AG04449 (cell line): ENCODE data around the gene CDH3.

Experiments
- CTCF ChIA-PET: fragments of 350-600 bp; formaldehyde crosslinking; extraction: SDS; loops from one replicate; lab custom pipeline; 2021; ENCODE audit warnings: antibody characterized with exemption; lab: Yijun Ruan, JAX
- POLR2A ChIA-PET: fragments of 400-600, 350-600 bp; formaldehyde crosslinking; extraction: SDS; loops from one replicate; lab custom pipeline; 2020; ENCODE audit warnings: antibody characterized with exemption, inconsistent platforms; lab: Yijun Ruan, JAX
- DNase-seq: peaks from one replicate; pipeline ENCODE4 v3.0.0-alpha.2; 2010; ENCODE audit warnings: low read depth, low spot score
- H3K4me3 ChIP-seq: 2 replicates; pipeline ENCODE4 v1.5.1; 2011; ENCODE audit warnings: low read depth, mild to moderate bottlenecking, control low read depth, low read length
- TF ChIP-seq, protein P1 (sequence below): IDR thresholded peaks from one replicate; pipeline ENCODE4 v1.5.1; 2011; ENCODE audit warnings: mild to moderate bottlenecking, moderate library complexity, low read length, control low read depth, inconsistent platforms; ENCODE audit not compliant: insufficient read depth; ENCODE audit errors: missing control alignments

CDH3 gene

DNA sequence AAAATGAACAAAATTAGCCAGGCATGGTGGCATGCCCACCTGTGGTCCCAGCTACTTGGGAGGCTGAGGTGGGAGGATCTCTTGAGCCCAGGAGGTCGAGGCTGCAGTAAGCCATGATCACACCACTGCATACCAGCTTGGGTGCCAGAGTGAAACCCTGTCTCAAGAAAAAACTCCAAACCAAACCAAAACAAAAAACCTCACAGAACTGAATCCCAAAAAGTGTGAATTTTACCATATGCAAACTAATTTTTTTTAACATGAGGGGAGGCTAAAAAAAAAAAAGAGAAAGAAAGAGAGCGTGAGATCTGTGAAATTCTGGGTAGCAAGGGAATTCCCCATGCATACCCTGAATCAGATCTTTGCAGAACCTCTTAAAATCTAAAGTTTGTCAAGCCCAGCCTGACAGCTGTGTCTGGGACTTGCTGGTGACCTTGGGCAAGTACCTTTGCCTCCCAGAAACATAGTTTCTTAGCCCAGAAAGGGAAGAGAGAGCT lies 74.9 kb downstream of the CDH3 start:
- H3K4me3 ChIP-seq, result no peak overlapping the region
- POLR2A ChIA-PET, result no interaction called here
- TF ChIP-seq, protein P1, sequence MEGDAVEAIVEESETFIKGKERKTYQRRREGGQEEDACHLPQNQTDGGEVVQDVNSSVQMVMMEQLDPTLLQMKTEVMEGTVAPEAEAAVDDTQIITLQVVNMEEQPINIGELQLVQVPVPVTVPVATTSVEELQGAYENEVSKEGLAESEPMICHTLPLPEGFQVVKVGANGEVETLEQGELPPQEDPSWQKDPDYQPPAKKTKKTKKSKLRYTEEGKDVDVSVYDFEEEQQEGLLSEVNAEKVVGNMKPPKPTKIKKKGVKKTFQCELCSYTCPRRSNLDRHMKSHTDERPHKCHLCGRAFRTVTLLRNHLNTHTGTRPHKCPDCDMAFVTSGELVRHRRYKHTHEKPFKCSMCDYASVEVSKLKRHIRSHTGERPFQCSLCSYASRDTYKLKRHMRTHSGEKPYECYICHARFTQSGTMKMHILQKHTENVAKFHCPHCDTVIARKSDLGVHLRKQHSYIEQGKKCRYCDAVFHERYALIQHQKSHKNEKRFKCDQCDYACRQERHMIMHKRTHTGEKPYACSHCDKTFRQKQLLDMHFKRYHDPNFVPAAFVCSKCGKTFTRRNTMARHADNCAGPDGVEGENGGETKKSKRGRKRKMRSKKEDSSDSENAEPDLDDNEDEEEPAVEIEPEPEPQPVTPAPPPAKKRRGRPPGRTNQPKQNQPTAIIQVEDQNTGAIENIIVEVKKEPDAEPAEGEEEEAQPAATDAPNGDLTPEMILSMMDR, result no peak
- DNase-seq, result no peak
- CTCF ChIA-PET, result no interaction called here

DNA sequence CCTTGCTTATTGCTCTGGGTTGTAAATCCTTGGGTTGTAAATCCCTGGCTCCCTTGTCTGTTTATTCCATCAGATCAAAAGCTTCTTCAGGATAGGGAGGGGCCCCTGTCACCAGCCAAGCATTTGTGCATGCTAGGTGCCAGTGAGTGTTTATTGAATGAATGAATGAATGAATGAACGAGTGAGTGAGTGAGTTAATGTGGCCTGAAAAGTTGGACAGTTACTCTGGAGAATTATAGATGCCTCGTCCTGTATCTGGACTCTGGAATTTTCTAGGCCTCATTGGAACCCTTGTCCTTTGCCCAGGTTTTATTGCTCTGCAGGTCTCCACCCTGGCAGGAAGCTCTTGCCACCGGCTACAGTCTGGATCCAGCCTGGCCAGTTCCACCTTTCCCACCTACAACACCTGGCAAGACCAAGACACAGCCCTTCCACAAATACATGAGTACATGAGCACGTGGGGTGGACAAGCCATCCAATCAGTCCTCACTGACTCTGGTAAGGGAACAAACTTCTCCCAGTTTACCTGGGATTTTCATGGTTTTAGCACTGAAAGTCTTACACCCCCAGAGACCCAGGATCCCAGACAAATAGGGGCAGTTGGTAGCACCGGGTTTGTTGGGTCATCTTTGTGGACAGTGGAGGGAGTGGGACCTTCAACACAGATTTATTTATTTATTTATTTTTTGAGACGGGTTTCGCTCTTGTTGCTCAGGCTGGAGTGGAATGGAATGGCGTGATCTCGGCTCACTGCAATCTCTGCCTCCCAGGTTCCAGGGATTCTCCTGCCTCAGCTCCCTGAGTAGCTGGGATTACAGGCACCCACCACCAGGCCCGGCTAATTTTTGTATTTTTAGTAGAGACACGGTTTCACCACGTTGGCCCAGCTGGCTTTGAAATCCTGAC lies 77.3 kb downstream of the CDH3 start:
- POLR2A ChIA-PET, result no interaction called here
- TF ChIP-seq, protein P1, result no peak
- no peak overlapping the region for H3K4me3 ChIP-seq
- no peak for DNase-seq
- CTCF ChIA-PET, result interaction anchor here (1.0 to 1.2 kb wide), 2 partner anchors 13 to 79 kb away, joined by 3 read pairs; no protein-coding TSS in a partner anchor

DNA sequence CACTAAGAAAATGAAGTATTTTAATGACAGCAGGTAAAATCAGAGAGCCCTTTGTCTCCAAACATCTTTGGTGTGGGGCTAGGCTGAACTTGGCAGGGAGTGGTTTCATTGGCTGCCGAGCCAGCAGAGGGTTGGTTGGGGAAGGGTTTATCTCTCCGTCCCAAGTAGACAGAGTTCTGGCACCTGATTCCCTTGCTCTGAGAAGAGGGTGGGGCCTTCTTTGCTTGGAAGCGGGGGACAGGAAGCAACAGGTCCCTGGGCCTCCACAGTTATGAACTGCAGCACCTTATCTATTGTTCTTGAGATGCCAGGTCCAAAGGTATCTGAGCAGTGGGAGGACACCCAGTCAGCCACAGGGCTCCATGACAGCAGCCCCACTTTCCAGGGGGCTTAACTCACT lies 79.7 kb downstream of the CDH3 start:
- ChIA-PET CTCF (no interaction called here), POLR2A (no interaction called here)
- TF ChIP-seq, protein P1, result no peak
- no peak for DNase-seq
- H3K4me3 ChIP-seq, result no peak overlapping the region

DNA sequence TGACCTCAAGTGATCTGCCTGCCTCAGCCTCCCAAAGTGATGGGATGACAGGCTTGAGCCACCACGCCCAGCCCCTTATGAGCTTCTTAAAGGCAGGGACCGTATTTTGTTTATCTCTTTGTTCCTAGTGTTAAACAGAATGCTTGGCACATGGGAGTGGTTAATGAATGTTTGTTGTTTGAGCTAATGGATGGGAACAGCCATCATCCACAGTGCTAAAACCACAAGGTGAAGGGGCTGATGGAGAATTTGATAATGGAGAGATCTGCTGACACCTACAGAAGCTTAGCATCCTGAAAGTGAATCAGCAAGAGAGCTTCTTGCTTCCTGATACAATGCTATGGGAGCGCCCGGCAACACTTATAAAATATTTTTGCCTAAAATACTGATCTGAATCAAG lies 83.4 kb downstream of the CDH3 start:
- CTCF ChIA-PET, result interaction anchor here (0.6 to 1.9 kb wide), 4 partner anchors 119 to 362 kb away, joined by 3 to 6 read pairs (median 4); no protein-coding TSS in a partner anchor
- TF ChIP-seq, protein P1, result no peak
- no peak overlapping the region for H3K4me3 ChIP-seq
- no peak for DNase-seq
- POLR2A ChIA-PET, result no interaction called here

DNA sequence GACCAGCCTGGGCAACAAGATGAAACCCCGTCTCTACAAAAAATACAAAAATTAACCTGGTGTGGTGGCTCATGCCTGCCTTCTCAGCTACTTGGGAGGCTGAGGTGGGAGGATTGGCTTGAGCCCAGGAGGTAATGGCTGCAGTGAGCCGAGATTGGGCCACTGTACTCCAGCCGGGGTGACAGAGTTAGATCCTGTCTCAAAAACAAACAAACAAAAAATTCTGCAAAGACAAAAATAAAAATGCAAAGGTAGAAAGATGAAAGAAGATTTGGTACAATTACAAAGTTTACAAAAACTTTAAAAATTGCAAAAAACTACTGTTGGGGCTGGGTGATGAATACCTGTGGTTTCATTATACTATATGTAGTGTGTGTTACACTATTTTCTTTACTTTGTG lies 86.5 kb downstream of the CDH3 start:
- TF ChIP-seq, protein P1, result no peak
- ChIA-PET POLR2A (no interaction called here), CTCF (no interaction called here)
- DNase-seq, result no peak
- no peak overlapping the region for H3K4me3 ChIP-seq

DNA sequence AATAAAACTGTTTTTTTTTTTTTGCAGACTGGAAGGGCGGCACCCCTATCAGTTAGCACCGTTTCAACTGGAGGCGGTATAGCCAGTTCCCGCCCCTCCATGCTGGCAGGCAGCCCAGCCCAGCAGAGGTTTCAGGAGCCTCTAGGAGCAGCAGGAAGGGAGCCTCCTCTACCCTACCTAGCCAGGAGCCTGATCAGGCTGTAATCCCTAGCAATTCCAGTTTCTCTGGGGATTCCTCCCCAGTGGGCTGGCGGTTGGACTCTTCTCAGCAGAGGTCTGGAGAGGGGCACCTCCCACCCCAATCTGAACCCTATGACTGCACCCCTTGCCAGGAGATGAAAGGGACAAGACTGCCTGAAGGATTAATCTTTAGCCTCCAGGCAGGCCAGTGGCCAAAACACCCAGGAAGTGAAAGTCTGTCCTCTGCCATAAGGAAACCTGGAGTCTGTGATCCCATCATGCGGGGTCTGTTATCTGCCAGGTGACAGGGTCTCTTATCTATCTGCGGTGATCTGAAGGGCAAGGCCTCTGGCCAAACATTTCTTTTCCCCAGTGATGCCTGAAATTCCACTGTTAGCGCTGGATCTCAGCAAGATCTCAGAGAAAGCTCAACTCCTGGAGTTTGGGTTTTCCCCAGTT lies 87.1 kb downstream of the CDH3 start:
- H3K4me3 ChIP-seq, result no peak overlapping the region
- ChIA-PET CTCF (no interaction called here), POLR2A (no interaction called here)
- DNase-seq, result no peak
- TF ChIP-seq, protein P1, result no peak
